Ramos (cell line): ENCODE measurements around the gene B3GAT3.

ENCODE experiments used
- in situ Hi-C: fragments of 300-500 bp; cut with MboI; formaldehyde crosslinking; loops from one replicate; pipeline ENCODE4 v1.14.3; 2022; ENCODE audit warnings: low sequenced_read_pairs; ENCODE audit not compliant: unreplicated experiment

B3GAT3 gene

DNA sequence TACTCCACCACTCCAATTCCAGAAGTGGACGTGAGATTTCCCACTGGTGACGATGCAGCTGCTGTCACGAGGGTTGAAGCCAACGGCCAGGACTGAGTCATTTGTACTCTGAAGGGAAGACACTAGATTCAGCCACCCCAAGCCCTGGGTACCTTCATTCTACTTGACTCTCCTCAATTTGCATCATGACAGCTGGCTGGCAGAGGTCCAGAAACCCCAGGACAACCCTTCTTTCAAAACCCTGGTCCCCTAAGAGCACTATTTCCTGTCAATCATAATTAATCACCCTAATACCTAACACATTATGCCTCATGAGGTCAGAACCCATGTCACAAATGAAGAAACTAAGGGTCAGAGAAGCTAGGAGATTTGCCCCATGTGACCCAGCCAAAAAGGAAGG, 14.1 kb downstream of the B3GAT3 start:
- in situ Hi-C loops = loop anchor here (25.0 kb wide), 1 partner anchor 1630 kb away; the partner anchor contains the start of genes DNAJC4, FKBP2, NUDT22 and PPP1R14B

DNA sequence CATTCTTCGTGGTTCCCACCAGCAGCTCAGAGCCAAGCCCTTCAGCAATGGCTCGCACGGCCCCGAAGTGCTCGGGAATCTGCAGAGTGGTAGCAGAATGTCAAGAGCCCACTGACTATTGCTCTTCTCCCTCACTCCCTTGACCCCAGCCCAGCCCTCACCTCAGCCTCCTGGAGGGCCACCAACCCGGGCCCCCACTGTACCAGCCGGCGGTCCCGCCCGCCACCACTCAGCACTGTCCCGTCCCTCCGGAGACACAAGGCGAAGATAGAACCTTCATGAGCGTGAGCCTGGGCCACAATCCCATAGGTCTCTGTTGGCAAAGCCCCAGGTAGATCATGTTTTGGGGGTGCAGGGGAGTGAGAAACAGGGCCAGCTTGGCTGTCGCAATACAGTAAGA, 15.9 kb downstream of the B3GAT3 start:
- in situ Hi-C loops = loop anchor here (25.0 kb wide), 1 partner anchor 1631 kb away; the partner anchor contains the start of genes DNAJC4, FKBP2, NUDT22 and PPP1R14B

DNA sequence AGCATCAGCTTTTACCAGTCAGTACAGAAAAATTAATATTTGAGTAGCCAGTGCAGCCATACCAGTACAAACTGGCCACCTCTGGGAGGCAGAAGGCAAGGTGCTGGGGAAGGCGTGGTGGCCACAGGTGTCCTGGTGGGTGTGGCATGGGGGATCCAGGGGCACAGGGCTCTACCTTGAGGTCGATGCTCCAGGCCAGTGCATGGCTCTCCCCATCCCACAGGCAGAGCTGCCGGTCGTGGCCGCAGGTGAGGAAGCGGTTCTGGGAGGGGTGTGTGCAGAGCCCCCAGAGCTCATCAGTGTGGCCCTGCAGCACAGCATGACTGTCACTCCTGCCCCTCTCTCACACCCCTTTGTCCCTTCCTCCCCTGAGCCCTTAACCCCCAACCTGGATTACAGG, 16.3 kb downstream of the B3GAT3 start:
- in situ Hi-C loops = loop anchor here (25.0 kb wide), 1 partner anchor 1632 kb away; the partner anchor contains the start of genes DNAJC4, FKBP2, NUDT22 and PPP1R14B

DNA sequence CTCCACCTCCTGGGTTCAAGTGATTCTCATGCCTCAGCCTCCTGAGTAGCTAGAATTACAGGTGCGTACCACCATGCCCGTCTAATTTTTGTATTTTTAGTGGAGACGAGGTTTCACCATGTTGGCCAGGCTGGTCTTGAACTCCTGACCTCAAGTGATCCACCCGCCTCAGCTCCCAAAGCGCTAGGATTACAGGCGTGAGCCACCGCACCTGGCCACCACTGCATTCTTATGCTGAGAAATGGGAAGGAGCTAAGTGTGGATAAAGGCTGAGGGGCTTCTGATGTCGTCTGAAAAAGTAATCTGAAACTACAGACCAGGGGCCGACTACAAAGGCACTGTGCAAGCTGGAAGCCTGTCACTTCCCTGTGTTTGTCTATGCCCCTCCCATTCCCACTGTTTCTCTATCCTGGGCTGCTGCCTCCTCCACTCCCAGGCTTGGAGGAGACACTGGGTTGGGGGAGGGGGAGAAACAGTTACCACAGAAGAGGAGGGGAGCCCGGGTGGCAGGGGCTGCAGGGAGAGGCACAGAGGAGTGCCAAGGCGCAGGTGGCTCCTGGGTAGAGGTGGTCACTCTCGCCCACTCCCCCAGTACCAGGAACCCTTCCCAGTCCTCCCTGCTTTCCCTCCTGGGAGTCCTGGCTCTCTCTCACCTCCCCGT, 17.2 kb downstream of the B3GAT3 start:
- in situ Hi-C loops = loop anchor here (25.0 kb wide), 1 partner anchor 1633 kb away; the partner anchor contains the start of genes DNAJC4, FKBP2, NUDT22 and PPP1R14B

DNA sequence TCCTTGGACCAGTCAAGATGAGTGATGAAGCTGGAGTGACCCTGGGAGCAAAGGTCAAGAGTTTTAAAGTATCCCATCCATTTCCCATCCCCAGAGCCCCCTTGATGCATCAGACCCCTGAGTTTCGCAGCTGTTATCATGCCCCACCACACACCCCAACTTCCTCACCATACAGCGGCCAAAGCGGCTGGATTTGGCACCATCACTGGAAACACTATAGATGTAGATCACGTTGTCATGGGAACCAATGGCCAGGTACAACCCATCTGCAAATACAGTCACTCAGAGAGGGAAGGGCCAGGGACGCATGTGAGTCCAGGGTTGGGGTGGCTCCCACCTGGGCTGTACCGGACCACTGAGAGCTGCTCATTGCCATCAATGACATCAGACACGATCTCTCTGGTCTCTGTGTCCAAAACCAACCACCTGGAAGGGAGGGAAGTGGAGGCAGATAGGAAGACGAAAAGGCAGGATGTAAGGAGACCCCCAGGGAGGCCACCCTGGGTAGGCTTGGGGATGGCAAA, 17.9 kb downstream of the B3GAT3 start:
- in situ Hi-C loops = loop anchor here (25.0 kb wide), 1 partner anchor 1633 kb away; the partner anchor contains the start of genes DNAJC4, FKBP2, NUDT22 and PPP1R14B

DNA sequence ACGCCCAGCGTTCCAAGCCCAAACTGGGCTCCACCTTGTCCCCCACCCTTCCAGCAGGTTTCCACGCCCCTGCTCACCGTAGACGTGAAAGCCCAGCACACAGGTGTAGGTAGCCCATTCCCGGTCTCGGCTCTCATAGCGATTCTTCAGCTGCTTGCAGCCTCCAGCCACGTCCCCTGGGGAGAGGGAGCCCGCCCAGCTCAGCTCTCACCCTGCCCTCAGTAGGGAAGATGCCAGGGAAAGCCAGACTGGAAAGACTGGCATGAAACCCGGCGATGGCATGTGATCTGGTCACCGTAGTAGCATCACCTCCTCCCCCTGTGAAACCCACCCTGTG, 18.7 kb downstream of the B3GAT3 start:
- in situ Hi-C loops = loop anchor here (25.0 kb wide), 1 partner anchor 1634 kb away; the partner anchor contains the start of genes DNAJC4, FKBP2, NUDT22 and PPP1R14B

DNA sequence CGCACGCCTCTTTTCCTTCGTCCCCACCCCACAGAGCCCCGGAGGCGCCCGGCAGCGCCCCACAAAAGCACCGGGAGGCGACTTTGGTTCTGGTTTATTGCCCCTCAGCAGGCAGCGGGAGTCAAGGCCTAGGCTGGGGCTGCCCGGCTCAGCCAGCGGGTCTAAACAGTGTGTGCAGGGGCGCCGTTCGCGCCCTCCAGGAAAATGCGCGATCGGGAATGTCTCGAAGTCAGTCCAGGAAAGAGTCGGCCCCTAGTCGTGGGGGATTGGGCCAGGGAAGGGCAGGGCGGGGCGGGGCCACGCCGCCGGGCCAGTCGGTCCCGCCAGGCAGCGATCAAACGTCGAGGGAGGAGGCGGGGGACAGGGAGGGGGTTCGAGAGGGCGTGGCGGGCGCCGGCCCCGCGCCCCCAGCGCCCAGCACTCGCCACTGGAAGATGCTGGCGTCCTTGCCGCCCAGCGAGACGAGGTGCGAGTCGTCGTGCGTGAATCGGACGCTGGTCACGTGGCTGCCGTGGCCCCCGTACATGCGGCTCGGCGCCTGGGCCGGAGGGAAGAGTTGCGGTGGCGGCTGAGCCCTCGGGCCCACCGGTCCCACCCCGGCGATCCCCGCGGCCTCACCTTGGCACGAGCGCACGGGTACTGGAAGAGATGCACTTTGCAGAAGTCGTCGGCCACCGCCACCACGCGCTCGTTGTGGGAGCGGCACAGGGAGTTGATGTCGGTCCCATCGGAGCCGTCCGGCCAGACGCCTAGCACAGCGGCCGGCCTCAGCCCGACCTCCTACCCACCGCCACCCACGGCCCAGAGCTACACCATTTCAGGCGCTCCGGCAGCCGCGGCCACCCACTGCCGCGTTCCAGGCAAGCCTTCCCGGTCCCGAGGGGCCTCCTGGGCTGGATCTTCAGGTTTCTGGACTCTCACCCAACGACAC, 19.4 kb downstream of the B3GAT3 start:
- in situ Hi-C loops = loop anchor here (25.0 kb wide), 1 partner anchor 1635 kb away; the partner anchor contains the start of genes DNAJC4, FKBP2, NUDT22 and PPP1R14B

DNA sequence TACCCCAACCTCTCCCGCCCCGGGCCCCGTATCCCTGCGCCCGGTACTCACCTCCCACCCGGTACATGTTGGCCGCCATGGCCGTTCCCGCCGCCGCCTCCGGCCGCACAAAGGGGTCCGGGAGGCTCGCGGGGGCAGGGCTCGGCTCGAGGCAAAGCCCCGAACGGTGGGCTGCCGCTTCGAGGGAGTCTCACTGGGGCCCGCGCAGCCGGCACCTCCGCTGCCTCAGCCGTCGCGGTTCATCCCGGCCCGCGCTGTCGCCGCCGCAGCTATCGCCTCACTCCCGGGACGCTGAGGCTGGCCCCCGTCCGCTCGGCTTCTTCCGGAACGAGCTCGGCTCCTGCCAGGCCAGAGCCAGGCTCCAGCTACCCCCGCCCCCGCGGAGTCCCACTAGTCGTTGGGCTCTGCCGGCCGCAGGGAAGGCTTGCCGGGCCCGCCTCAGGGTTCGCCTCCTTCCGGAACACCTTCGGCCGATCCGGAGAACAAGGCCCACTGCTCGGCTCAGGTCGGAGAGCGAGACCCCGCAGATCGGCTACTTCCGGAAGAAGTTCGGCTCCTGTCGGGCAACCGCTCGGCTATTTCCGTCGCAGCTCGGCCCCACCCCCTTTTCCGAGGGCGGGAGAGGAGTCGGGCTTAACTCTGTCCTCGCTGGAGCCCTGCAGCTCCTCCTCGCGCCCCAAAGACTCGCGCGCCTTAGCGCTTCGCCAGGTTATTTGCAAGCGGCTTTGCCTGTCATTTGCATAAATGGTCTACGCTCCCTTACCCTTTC, 20.2 kb downstream of the B3GAT3 start, which contains the start of gene MTA2:
Gene MTA2 (minus strand): TSS at position 494 of the 769 bp plus-strand sequence. CDS start 415 bp downstream, at position 79.
- in situ Hi-C loops = loop anchor here (25.0 kb wide), 1 partner anchor 1636 kb away; the partner anchor contains the start of genes DNAJC4, FKBP2, NUDT22 and PPP1R14B

DNA sequence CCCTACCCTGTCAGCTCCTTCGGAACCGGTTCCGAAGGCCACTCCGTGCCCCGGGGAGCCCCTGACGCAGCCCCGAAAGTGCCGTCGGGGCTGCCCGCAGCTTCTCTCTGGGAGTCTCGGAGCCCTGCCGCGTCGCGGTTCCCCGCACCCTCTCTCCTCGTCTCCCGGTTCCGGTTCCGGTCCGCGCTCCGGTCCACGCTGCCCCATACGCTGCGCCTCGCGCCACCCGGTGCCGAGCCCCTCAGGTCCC, 20.7 kb downstream of the B3GAT3 start:
- in situ Hi-C loops = loop anchor here (25.0 kb wide), 1 partner anchor 1636 kb away; the partner anchor contains the start of genes DNAJC4, FKBP2, NUDT22 and PPP1R14B

DNA sequence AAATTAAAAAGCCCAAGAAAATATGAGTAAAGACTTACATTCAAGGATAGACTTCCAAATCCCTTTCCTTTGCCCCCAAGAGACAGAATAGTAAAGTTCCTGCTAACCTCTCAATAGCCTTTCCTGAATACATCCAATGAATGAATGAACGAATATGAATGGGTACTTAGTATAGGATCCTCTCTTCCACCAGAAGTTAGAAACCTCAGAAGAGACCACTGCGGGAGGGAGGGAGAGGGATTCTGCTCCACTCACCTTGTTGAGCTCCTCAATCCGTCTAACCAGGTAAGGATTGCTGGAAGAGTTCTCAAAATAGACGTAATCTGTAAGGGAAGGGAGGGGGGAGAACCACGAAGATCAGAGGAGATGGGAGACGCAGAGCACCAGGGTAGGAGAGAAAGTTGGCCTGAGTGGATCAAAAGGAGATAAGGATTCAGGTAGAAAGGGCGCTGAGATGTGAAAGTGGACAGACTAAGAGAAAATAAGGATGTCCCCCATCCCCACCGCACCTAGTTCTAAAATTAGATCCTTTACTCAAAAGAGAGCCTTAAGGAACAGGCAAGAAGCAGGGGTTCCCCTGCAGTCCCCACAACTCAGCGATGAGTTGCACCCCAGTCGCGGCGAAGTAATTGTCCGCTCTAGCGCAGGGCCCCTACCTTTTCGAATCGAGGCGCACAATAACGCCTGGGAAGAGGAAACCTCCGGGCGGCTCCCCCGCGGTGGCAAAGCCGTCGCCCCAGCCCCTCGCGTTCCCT, 21.2 kb downstream of the B3GAT3 start:
- in situ Hi-C loops = loop anchor here (25.0 kb wide), 1 partner anchor 1637 kb away; the partner anchor contains the start of genes DNAJC4, FKBP2, NUDT22 and PPP1R14B

DNA sequence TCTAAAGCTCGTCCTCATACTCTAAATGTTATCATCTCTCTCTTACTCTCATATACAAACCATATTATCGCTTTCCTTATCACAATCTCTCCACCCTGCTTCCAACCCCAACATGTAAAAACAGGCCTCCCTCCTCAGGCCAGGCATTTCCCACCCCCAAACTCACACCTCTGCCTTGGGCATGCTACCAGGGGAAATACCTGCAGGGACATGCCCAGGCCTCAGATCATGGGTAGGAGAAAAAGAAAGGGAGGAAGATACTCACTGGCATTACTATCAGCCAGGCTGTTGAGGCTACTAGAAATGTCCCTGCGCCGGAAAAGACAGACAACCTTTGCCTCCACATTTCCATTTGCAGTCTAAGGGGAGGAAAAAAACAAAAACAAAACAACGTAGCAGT, 21.9 kb downstream of the B3GAT3 start:
- in situ Hi-C loops = loop anchor here (25.0 kb wide), 1 partner anchor 1637 kb away; the partner anchor contains the start of genes DNAJC4, FKBP2, NUDT22 and PPP1R14B

DNA sequence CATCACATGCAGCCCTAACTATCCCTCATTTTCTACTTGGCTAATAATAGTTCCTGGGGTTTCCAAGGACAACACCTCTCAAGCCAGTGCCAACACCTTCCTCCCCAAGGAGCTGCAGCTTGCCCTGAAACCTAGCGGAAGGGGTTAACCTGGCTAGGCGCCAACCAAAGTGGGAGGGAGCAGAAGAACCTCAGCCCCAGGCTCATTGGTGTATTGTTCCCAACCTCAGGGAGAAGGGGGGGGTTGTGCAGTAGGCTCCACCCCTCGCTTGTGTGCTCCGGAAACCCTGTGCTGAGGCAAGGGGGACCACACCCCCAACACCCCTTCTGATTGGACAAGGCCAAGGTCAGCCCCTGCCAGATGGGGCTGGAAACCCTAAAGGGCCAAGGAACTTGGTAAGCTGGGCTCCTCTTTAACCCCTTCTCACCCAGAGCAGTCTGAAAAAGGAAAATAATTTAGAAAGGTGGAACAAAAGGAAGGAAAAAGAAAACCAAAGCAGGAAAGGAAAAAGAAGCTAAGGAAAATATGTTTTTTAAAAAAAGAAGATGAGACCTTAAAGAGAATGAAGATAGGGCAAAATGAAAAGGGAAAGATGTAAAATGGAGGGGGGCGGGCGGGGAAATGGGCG, 22.6 kb downstream of the B3GAT3 start:
- in situ Hi-C loops = no loop called here

DNA sequence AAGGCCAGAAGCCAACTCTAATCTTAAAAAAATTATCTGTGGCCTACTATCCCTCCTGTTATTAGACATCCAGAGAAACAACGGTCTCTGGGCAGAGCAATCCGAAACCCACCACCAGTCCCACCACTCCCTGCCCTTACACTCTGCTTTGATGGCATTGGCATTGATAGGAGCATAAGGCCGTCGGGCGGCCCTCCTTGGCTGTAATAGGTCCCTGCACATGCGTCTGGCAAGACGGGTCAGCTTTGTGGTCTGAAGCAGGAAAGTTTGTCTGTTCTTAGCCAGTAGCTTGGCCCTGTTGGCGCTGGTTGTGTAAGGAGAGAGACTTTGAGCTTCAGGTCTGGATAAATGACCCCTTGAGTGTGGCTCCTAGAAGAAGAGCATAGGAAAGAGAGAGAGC, 26.7 kb downstream of the B3GAT3 start:
- in situ Hi-C loops = no loop called here

DNA sequence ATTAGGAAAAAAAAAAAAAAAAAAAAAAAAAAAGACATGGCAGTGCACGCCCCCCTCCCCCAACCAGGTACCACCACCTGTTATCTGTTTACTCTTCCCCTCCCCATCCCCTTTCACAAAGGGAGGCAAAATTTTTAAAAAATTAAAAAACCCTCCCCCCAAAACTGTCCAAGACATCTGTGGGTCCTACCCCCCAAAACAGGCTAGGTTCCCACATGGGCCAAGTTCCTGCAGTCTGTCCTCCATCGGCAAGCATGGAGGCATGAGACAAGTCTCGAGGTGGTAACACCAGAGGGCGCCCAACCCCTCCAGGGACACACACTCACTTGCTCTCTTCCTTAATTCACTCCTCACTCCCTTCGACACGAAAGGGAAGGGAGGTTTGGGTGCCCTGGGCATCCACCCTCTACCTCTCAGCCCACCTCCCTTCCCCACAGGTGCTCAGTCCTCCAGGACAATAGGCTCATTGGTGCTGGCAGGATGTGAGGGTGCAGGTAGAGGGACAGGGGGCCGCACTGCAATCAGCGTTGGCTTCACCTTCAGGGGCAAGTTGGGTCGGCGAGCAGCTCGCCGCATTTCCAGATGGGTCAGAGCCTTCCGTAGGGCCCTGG, 28.2 kb downstream of the B3GAT3 start:
- in situ Hi-C loops = no loop called here

DNA sequence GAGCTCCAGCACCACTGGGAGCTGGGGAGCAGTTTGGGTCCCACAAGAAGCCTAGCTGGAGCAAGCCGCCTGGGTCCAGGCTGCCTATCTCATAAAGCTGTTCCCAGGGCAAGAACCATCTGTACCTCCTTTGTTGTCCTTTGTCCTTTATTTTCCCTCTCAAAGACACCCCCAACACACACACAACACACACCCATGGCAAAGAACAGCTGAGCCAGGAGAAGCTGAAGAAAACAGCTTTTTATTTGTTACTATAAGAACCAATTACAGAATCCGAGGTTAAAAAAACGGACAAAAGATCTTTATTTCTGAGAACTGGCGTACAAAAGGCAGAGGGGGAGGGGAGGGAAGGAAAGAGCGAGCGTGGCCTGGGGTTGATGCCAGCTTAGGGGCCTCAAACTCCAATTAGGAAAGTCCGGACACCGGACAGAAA, 28.8 kb downstream of the B3GAT3 start:
- in situ Hi-C loops = no loop called here

DNA sequence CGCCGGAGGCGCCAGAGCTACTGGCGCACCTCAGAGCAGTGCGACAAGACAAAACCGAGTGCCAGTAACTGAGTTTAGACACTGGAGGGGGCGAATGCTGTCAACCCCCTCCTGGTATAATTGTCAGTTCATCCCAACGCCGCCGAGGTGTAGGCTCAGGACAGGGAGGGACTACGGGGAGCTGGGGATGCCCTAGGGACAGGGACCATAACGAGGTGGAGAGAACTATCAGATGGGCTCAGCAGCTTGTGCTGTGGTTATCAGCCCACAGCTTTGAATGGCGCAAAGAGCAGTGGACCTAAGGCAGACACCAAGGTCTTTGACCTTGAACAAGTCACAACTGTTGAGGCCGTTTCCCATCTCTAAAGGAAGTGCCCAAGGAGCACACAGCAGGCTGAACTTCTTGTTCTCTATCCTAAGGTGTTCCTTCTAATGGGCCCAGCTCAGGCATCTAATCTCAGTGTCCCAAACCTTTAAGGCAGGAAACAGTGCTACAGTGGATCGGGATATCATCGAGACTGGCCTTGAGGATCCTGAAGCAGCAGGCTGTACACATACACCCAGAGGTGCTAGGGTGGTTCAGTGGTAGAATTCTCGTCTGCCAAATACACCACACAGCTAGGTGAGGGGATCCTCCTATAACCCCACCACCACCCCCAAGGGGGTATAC, 29.5 kb downstream of the B3GAT3 start:
- in situ Hi-C loops = no loop called here

DNA sequence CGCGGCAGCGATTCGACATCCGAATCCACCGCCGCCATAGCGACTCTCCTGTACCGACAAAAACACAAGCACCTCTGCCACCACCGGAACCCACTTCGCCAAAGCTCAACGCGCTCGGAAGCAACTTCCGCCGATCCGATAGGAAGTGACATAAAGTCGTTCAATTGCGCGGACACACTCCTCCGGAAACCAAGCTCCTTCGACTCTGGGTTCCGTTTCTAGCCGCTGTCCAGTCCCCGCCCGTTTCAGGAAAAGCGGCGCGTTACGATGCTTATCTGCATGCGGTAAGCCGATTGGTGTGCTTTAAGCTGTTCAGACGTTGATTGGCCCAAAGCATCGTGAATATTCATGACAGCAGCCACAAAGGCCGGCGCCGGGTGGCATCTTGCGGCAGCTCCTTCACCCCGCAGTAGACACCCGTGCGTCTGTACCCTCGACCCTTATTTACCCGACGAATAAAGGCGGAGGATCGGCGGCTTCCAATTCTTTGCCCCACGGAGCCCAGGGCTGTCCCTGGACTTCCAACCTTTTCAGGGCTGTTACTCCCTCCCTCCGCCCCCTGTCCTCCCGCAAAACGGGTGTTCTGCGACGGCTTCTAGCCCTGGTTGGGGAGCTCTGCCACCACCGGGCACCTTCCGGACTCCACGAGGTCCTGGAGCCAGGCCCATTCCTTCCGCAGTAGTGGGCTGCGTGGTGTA, 30.2 kb downstream of the B3GAT3 start, which contains the start of gene TUT1:
Gene TUT1 (minus strand): TSS at position 76 of the 698 bp plus-strand sequence. CDS start 38 bp downstream, at position 38.
- in situ Hi-C loops = no loop called here
